Ovary (tissue), 9 donors: ENCODE results near the gene PRR35. TPM values are rescaled to one million over a fixed set of nuclear protein-coding genes. Genes with fewer than 3 reads are reported as not detected.

Experiments used
- DNase-seq, 5 donors: peaks; one replicate each; pipeline ENCODE4 v3.0.0-alpha.2; 2019 to 2020
- H3K27ac ChIP-seq, 2 donors: fragments of 200-600 bp; one replicate each; pipeline versions ENCODE4 v1.5.1 to v1.8.0; 2019 to 2022
- H3K27me3 ChIP-seq: fragments of 200-600 bp; one replicate; pipeline ENCODE4 v1.8.0; 2022
- H3K36me3 ChIP-seq: fragments of 200-600 bp; sonication (generic); one replicate; pipeline ENCODE4 v1.5.1; 2019
- H3K4me1 ChIP-seq: one replicate; pipeline ENCODE4 v1.8.1; 2013; ENCODE audit warnings: mild to moderate bottlenecking, moderate library complexity; ENCODE audit not compliant: insufficient read depth
- H3K4me3 ChIP-seq: fragments of 200-600 bp; sonication (generic); one replicate; pipeline ENCODE4 v1.5.1; 2017
- H3K9me3 ChIP-seq, 2 donors: fragments of 200-600 bp in 1 of 2; sonication (generic) in 1 of 2; one replicate each; pipeline versions ENCODE4 v1.5.1 to v1.8.1; 2013 to 2019; ENCODE audit warnings: mild to moderate bottlenecking in 1 of 2, moderate library complexity in 1 of 2
- EP300 ChIP-seq: sonication (generic); formaldehyde crosslinking; IDR thresholded peaks from one replicate; pipeline ENCODE4 v1.6.1; 2017; ENCODE audit warnings: antibody characterized with exemption
- POLR2A ChIP-seq: fragments of 450-650 bp; IDR thresholded peaks from one replicate; pipeline ENCODE4 v1.6.1; 2017; ENCODE audit warnings: antibody characterized with exemption, mild to moderate bottlenecking, moderate library complexity
- WGBS, 3 donors: extraction: QIAGEN DNeasy Blood & Tissue Kit in 1 of 3; methylation state at CpG; one replicate each; pipeline versions ENCODE4 v1.1.5 to v1.1.7; 2013 to 2017; 5-methylcytosine and 5-hydroxymethylcytosine counted together
- intact Hi-C, 4 donors: fragments of 100-400 bp; cut with DNase I; formaldehyde crosslinking; loops; one replicate each; pipeline versions ENCODE4 v1.11.0 to v1.15.1; 2022 to 2023
- polyA plus RNA-seq, 2 donors: library from polyadenylated mRNA; stranded (reverse); fragments of 200-250 nt in 1 of 2; fragments of 350-450 nt in 1 of 2; fragmentation: Illumina TruSeq in 1 of 2; extraction: RNeasy Lipid Tissue Mini Kit (QIAGEN cat#74804) in 1 of 2; gene quantifications; one replicate each; pipeline ENCODE4 v1.2.3, GENCODE V29; 2013 to 2014
- total RNA-seq, 7 donors: library from RNA; depleted of rRNA in 2 of 7; stranded (reverse); fragments of >200 nt in 2 of 7; fragmentation: NEBNext Ultra II Directional in 3 of 7; extraction: Animal tissue kit (Norgen Biotek cat#: 25700) in 3 of 7; gene quantifications; one replicate each; pipeline versions ENCODE4 v1.1.0 to v1.2.4, GENCODE V29; 2016 to 2023
- TF ChIP-seq, protein P1 (sequence below), 3 donors: fragments of 450-650 bp in 2 of 3; fragments of 200-600 bp in 1 of 3; IDR thresholded peaks; one replicate each; pipeline versions ENCODE4 v1.5.1 to v1.8.0; 2016 to 2022; ENCODE audit warnings: antibody characterized with exemption in 3 of 3, mild to moderate bottlenecking in 1 of 3
- donor health status: DM: no; HTN: no; CAD: no; lungs with moderate emphysema.
- donor health status: DM: no; HTN: no; CAD: no.
- donor health status: Bipolar disorder and iron deficiency.
- donor health status: DM: yes; HTN: yes; CAD: no.
- donor health status: DM: no; HTN: no; CAD: no.
- donor health status: DM: yes; HTN: yes; CAD: no.

The PRR35 gene
- total and polyA plus RNA-seq, 9 donors: not detected

- no peaks in the 10 kb centered on the region for H3K36me3 ChIP-seq
- no peak for DNase-seq
- H3K4me1 ChIP-seq: peaks cover 7% of the 10 kb centered on the region
- no peak overlapping the region for H3K4me3 ChIP-seq
- intact Hi-C loops: no loop called here
- no peaks in the 10 kb centered on the region for H3K27me3 ChIP-seq
- WGBS, 3 donors: 91 to 92% (median 91%) methylated on average over 26 to 27 of the region's 27 CpGs
- no peaks in the 10 kb centered on the region for H3K9me3 ChIP-seq
- TF ChIP-seq EP300: no peak
- no peak for TF ChIP-seq POLR2A
- TF ChIP-seq, protein P1, sequence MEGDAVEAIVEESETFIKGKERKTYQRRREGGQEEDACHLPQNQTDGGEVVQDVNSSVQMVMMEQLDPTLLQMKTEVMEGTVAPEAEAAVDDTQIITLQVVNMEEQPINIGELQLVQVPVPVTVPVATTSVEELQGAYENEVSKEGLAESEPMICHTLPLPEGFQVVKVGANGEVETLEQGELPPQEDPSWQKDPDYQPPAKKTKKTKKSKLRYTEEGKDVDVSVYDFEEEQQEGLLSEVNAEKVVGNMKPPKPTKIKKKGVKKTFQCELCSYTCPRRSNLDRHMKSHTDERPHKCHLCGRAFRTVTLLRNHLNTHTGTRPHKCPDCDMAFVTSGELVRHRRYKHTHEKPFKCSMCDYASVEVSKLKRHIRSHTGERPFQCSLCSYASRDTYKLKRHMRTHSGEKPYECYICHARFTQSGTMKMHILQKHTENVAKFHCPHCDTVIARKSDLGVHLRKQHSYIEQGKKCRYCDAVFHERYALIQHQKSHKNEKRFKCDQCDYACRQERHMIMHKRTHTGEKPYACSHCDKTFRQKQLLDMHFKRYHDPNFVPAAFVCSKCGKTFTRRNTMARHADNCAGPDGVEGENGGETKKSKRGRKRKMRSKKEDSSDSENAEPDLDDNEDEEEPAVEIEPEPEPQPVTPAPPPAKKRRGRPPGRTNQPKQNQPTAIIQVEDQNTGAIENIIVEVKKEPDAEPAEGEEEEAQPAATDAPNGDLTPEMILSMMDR (IDR thresholded peaks at IDR 0.05): no peak
- no peak overlapping the region for H3K27ac ChIP-seq
Measured at GRCh38 chr16:534856-535445, 25.2 kb upstream of the PRR35 start.

DNA sequence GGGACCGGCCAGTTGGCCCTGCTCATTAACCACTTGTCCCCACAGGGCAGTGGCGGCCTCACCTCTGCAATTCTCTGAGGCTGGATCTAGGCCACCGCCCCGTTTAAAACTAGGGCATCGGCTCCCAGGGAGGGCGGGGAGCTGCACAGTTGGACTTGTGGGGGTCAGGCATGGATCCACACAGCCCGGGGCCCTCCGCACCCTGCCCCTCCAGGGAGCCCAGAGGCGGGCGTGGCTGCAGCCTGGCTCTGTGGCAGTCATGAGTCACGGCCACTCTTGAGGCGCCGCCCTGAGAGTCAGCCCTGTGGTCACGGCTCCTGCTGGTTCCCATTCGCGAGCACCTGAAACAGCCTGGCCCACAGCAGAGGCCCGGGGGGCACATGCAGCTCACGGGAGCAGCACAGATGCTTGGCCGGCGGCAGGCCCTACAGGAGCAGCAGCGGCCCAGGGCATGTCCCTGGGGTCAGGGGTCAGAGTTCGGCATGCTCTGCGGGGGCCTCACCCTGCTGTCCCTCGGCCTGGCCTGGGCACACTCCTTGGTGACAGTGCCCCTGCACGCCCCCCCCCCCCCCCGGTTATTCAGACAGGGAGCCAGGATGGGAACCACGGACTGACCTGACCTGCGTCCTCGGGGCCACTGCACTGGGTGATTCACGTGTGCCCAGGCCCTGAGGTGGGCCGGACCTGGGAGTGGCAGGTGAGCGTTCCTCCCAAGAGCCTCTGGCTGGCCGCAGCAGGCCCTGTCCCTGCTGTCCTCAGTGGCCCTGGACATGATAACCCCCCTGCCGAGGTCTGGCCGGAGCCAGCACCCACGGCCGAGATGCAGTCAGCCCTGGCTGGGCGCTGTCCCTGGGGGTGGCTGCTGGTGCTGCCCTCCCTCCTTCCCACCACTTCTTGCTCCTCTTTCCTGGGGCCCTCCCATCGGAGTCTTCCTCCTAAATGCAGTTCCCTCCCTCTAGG, 24.5 kb upstream of the PRR35 start:
- H3K36me3 ChIP-seq: no peaks in the 10 kb centered on the region
- H3K27ac ChIP-seq: no peak overlapping the region
- DNase-seq: no peak
- 88 to 92% (median 89%) methylated on average over 17 to 39 of the region's 39 CpGs for WGBS, 3 donors
- no peaks in the 10 kb centered on the region for H3K9me3 ChIP-seq
- peaks cover 7% of the 10 kb centered on the region for H3K4me1 ChIP-seq
- no peak overlapping the region for H3K4me3 ChIP-seq
- H3K27me3 ChIP-seq: no peaks in the 10 kb centered on the region
- no peak for TF ChIP-seq POLR2A
- intact Hi-C loops: no loop called here

GRCh38 chr16:536746-537145, 23.4 kb upstream of the PRR35 start:
- Histone ChIP-seq H3K4me1 (peaks cover 7% of the 10 kb centered on the region), H3K36me3 (no peaks in the 10 kb centered on the region), H3K27me3 (no peaks in the 10 kb centered on the region), H3K27ac (no peak overlapping the region), H3K9me3 (no peaks in the 10 kb centered on the region), H3K4me3 (no peak overlapping the region)
- intact Hi-C loops: no loop called here
- no peak for TF ChIP-seq POLR2A
- TF ChIP-seq EP300: no peak
- TF ChIP-seq, protein P1 (IDR thresholded peaks at IDR 0.05): no peak
- WGBS, 3 donors: 92 to 94% (median 92%) methylated on average over 17 of the region's 17 CpGs
- no peak for DNase-seq

DNA sequence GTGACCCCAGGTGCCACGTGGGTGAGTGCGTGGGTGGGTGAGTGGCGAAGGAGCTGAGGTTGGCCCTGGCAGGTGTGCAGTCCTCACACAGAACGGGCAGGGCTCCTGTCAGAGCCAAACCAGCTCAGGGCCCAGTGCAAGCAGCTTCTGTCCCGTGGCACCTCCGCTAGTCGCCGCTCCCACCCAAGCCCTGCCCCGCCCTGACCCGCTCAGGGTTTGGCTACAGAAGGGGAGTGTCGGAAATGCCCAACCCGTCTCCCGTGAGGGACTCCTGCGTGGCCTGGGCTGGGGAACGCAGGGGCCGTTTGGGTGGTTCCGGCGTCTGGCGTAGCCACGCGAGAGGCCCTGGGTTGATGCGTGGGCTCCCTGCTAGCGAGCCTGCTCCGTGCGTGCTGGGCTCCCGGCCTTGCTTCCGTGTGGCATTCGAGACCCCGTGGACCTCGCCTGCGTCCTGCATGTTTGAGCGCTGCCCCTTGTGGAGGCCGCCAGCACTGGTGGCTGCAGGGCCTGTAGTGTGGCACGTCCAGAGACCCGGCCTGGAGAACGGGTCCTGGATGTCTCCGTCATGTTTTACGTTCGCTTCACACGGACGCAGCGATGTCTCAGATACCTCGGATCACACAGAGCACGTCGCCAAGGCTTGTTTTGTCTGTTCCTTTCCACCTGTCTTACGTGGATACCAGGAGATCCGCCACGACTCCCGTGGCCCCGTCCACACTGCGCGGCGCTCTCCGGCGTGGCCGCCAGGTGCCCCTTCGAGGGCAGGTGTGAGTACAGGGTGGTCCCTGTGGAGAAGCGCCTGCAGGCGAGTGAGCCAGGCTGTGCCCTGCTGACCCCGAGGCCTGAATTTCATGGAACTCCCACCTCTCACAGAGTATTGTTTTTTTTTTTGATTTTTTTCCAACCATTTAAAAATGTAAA, 22.5 kb upstream of the PRR35 start:
- no peaks in the 10 kb centered on the region for H3K27me3 ChIP-seq
- intact Hi-C loops: no loop called here
- H3K27ac ChIP-seq: no peak overlapping the region
- no peaks in the 10 kb centered on the region for H3K36me3 ChIP-seq
- no peak overlapping the region for H3K4me3 ChIP-seq
- H3K9me3 ChIP-seq: no peaks in the 10 kb centered on the region
- WGBS, 3 donors: 92 to 94% (median 92%) methylated on average over 57 to 60 of the region's 60 CpGs
- no peak for DNase-seq
- TF ChIP-seq POLR2A (no peak), EP300 (no peak)
- TF ChIP-seq, protein P1 (IDR thresholded peaks at IDR 0.05): no peak
- peaks cover 7% of the 10 kb centered on the region for H3K4me1 ChIP-seq
